ENCODE results near the gene PRKCH. TPM values are rescaled to one million over a fixed set of nuclear protein-coding genes. Genes with fewer than 3 reads are reported as not detected.
A peak's percentile ranks its signal among the peaks of the same experiment; 100 is the strongest.

PRKCH gene
- polyA plus RNA-seq, 3 donors = 3.6 to 6.2 (median 5.4) TPM

- Histone ChIP-seq H3K4me2 (replicated peaks; ENCODE audit: extremely low read depth, low read length, poor library complexity, severe bottlenecking) (no peak overlapping the region), H3K4me3 (replicated peaks in 1 of 3; ENCODE audit: low read depth in 2 of 3, low read length in 3 of 3) (no peak overlapping the region), H2AFZ (ENCODE audit: insufficient read depth, low read depth, low read length, poor library complexity, severe bottlenecking) (no peak overlapping the region), H3K79me2 (ENCODE audit: insufficient read depth, low read length) (no peaks in the 10 kb centered on the region), H3K9ac (ENCODE audit: insufficient read depth, low read length, poor library complexity, severe bottlenecking) (no peak overlapping the region), H3K27me3 (ENCODE audit: control insufficient read depth in 2 of 2, insufficient read depth in 2 of 2, low read length in 2 of 2) (no peaks in the 10 kb centered on the region), H3K36me3 (replicated peaks in 1 of 2; ENCODE audit: control insufficient read depth in 1 of 2, insufficient read depth in 2 of 2, low read length in 2 of 2) (no peaks in the 10 kb centered on the region), H3K27ac (ENCODE audit: low read depth in 1 of 2, low read length in 2 of 2) (no peak overlapping the region), H3K4me1 (ENCODE audit: control insufficient read depth in 1 of 2, insufficient read depth in 2 of 2, low read length in 2 of 2) (peaks cover 0 to 6% of the 10 kb centered on the region in 2 donors), H3K9me3 (replicated peaks in 1 of 2; ENCODE audit: control insufficient read depth in 1 of 2, insufficient read depth in 1 of 2, low read length in 2 of 2) (no peaks in the 10 kb centered on the region), H4K20me1 (ENCODE audit: insufficient read depth, low read length) (no peaks in the 10 kb centered on the region)
- H3K27ac Mint-ChIP-seq = no peak overlapping the region
- no peak for DNase-seq
- peaks cover 23 to 29% of the 10 kb centered on the region in 2 donors for H3K36me3 Mint-ChIP-seq
- H3K27me3 Mint-ChIP-seq (ENCODE audit: low read depth in 3 of 3) = peaks cover 0 to 2% (median 0%) of the 10 kb centered on the region in 3 donors
- intact Hi-C loops (cut with micrococcal nuclease) = no loop called here
- peaks cover 13% of the 10 kb centered on the region for H3K4me1 Mint-ChIP-seq
- WGBS (ENCODE audit: insufficient coverage) = 90% methylated on average over 2 of the region's 6 CpGs
- H3K9me3 Mint-ChIP-seq = no peaks in the 10 kb centered on the region
- TF ChIP-seq CTCF (IDR thresholded peaks at IDR 0.05) = no peak
- no peak overlapping the region for H3K4me3 Mint-ChIP-seq
These were observed 73.8 kb downstream of the PRKCH start for GRCh38 chr14:61395115-61395725.

GRCh38 chr14:61396279-61396678 is 74.9 kb downstream of the PRKCH start:
- H3K9ac ChIP-seq (ENCODE audit: insufficient read depth, low read length, poor library complexity, severe bottlenecking) = no peak overlapping the region
- H3K4me2 ChIP-seq (replicated peaks; ENCODE audit: extremely low read depth, low read length, poor library complexity, severe bottlenecking) = no peak overlapping the region
- no peak overlapping the region for H3K4me3 ChIP-seq (replicated peaks in 1 of 3; ENCODE audit: low read depth in 2 of 3, low read length in 3 of 3)
- H2AFZ ChIP-seq (ENCODE audit: insufficient read depth, low read depth, low read length, poor library complexity, severe bottlenecking) = no peak overlapping the region
- WGBS (ENCODE audit: insufficient coverage) = 100% methylated on average over 1 of the region's 1 CpG
- Mint-ChIP-seq H3K27me3 (ENCODE audit: low read depth in 3 of 3) (peaks cover 0 to 4% (median 0%) of the 10 kb centered on the region in 3 donors), H3K27ac (peak overlapping the region in 1 of 7 donors; percentile 39), H3K36me3 (peaks cover 22 to 29% of the 10 kb centered on the region in 2 donors), H3K4me1 (peaks cover 5% of the 10 kb centered on the region), H3K9me3 (no peaks in the 10 kb centered on the region), H3K4me3 (no peak overlapping the region)
- no peaks in the 10 kb centered on the region for H3K9me3 ChIP-seq (replicated peaks in 1 of 2; ENCODE audit: control insufficient read depth in 1 of 2, insufficient read depth in 1 of 2, low read length in 2 of 2)
- no peaks in the 10 kb centered on the region for H3K36me3 ChIP-seq (replicated peaks in 1 of 2; ENCODE audit: control insufficient read depth in 1 of 2, insufficient read depth in 2 of 2, low read length in 2 of 2)
- no peaks in the 10 kb centered on the region for H3K27me3 ChIP-seq (ENCODE audit: control insufficient read depth in 2 of 2, insufficient read depth in 2 of 2, low read length in 2 of 2)
- TF ChIP-seq CTCF (IDR thresholded peaks at IDR 0.05) = no peak
- H3K79me2 ChIP-seq (ENCODE audit: insufficient read depth, low read length) = no peaks in the 10 kb centered on the region
- no peaks in the 10 kb centered on the region for H3K4me1 ChIP-seq (ENCODE audit: control insufficient read depth in 1 of 2, insufficient read depth in 2 of 2, low read length in 2 of 2)
- intact Hi-C loops (cut with micrococcal nuclease) = no loop called here
- H4K20me1 ChIP-seq (ENCODE audit: insufficient read depth, low read length) = no peaks in the 10 kb centered on the region
- no peak for DNase-seq
- H3K27ac ChIP-seq (ENCODE audit: low read depth in 1 of 2, low read length in 2 of 2) = no peak overlapping the region

All from CD14-positive monocyte (primary cell).